Esophagus squamous epithelium (tissue), 4 donors: Measurements from ENCODE around the gene EGR1.

Experiments
- CTCF ChIP-seq, 6 experiments: fragments of 450-650 bp in 4 of 6; fragments of 200-600 bp in 2 of 6; sonication (generic) in 2 of 6; IDR thresholded peaks; one replicate each; pipeline ENCODE4 v1.5.1; 2016 to 2019; ENCODE audit warnings: antibody characterized with exemption in 6 of 6, mild to moderate bottlenecking in 4 of 6, moderate library complexity in 4 of 6
- POLR2A ChIP-seq, 4 donors: fragments of 450-650 bp; IDR thresholded peaks; one replicate each; pipeline ENCODE4 v1.6.1; 2017; ENCODE audit warnings: antibody characterized with exemption in 4 of 4, mild to moderate bottlenecking in 4 of 4, moderate library complexity in 3 of 4

GRCh38 chr5:138425079-138425478, 40.2 kb upstream of the EGR1 start:
- TF ChIP-seq CTCF (IDR thresholded peaks at IDR 0.05) (no peak), POLR2A (IDR thresholded peaks at IDR 0.05) (no peak)
